HepG2 (cell line): Measurements from ENCODE around the gene CAMSAP3. TPM values are rescaled to one million over a fixed set of nuclear protein-coding genes. Genes with fewer than 3 reads are reported as not detected.

Experiments used
- CEBPG ChIP-seq: IDR thresholded peaks from 2 replicates; pipeline ENCODE4 v1.6.1; 2016
- KLF9 ChIP-seq: IDR thresholded peaks from 2 replicates; pipeline ENCODE4 v1.6.1; 2016; ENCODE audit warnings: low read depth
- MIER2 ChIP-seq: IDR thresholded peaks from 2 replicates; pipeline ENCODE4 v1.6.1; 2016; ENCODE audit warnings: missing biosample characterization, missing genetic modification reagents
- SAFB2 ChIP-seq: sonication (generic); formaldehyde crosslinking; IDR thresholded peaks from 2 replicates; pipeline ENCODE4 v1.5.1; 2020; ENCODE audit warnings: missing genetic modification reagents, low read depth, mild to moderate bottlenecking, borderline replicate concordance
- TBX3 ChIP-seq: fragments of 450-650 bp; IDR thresholded peaks from 2 replicates; pipeline ENCODE4 v1.6.1; 2017; ENCODE audit warnings: antibody characterized with exemption, mild to moderate bottlenecking, inconsistent platforms, borderline replicate concordance
- ZNF552 ChIP-seq: sonication (generic); formaldehyde crosslinking; IDR thresholded peaks from 2 replicates; pipeline ENCODE4 v1.9.0; 2022; ENCODE audit warnings: missing genetic modification reagents, mild to moderate bottlenecking, borderline replicate concordance
- ZNF746 ChIP-seq: sonication (generic); formaldehyde crosslinking; IDR thresholded peaks from 2 replicates; pipeline ENCODE4 v1.8.0; 2022; ENCODE audit warnings: mild to moderate bottlenecking, missing genetic modification reagents
- polyA plus RNA-seq, 8 experiments: library from polyadenylated mRNA; depleted of rRNA in 3 of 8; stranded (reverse) in 7 of 8; unstranded in 1 of 8; fragments of >200 nt; fragmentation: Illumina TruSeq in 4 of 8; extraction: Trizol in 4 of 8; gene quantifications; 2 replicates each; pipeline versions ENCODE4 v1.2.1 to v1.2.3, GENCODE V29; 2011 to 2016; ENCODE audit warnings: low read depth in 4 of 8, missing spikeins in 1 of 8, mixed read lengths in 1 of 8; ENCODE audit not compliant: insufficient read depth in 1 of 8
- total RNA-seq, 5 experiments: library from RNA; depleted of rRNA; stranded (reverse); fragments of >200 nt; fragmentation: Illumina TruSeq; extraction: Trizol; gene quantifications; 2 replicates each; pipeline ENCODE4 v1.2.3, GENCODE V29; 2016; ENCODE audit warnings: low read depth in 1 of 5
- TF ChIP-seq, protein P1 (sequence below): sonication (generic); formaldehyde crosslinking; IDR thresholded peaks from one replicate; pipeline ENCODE4 v1.5.1; 2020; ENCODE audit warnings: mild to moderate bottlenecking, missing genetic modification reagents; ENCODE audit errors: not compliant biosample characterization
- TF ChIP-seq, protein P2 (sequence below): sonication (generic); formaldehyde crosslinking; IDR thresholded peaks from 2 replicates; pipeline ENCODE4 v1.4.0; 2020; ENCODE audit warnings: missing genetic modification reagents
- TF ChIP-seq, protein P3 (sequence below): sonication (generic); formaldehyde crosslinking; IDR thresholded peaks from 2 replicates; pipeline ENCODE4 v1.5.0; 2020; ENCODE audit warnings: missing genetic modification reagents
- TF ChIP-seq, protein P4 (sequence below): sonication (generic); formaldehyde crosslinking; IDR thresholded peaks from 2 replicates; pipeline ENCODE4 v1.4.0; 2020; ENCODE audit warnings: low read depth, missing genetic modification reagents

Gene CAMSAP3
- total and polyA plus RNA-seq, 2 of the 13 experiments (the other 11 are each of a cell fraction or from before 2014, with no cell fraction given): 10.8 to 11.8 TPM

DNA sequence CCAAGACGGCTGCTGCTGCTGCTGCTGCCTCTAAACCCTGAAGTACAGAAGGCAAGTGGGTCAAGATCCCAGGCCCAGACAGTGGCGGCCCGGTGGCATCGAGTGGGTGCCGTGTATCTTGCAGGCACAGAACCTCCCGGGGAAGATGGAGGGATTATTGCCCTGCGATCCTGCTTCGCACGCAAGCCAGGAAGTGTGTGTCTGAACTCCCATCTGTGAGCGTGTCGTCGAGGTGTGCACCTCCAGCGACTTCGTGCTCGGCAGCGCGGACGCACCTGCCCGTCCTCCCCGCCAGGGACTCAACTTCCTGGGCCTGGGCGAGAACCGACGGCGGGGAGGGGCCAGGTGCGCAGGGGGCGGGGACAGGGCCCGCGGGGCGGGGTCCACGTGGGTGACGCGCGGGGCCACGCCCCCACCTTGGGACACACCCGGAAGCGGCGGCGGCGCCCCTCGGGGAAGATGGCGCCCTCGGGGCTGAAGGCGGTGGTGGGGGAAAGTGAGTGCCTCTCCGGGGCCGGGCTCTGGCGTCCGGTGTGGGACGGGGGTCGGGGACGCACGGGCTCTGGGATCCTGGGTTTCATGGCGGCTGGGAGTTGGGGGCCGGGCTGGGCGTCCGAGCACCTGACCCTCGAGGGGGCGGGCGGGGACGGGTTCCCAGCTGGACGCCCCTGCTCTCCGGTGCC, 41.2 kb downstream of the CAMSAP3 start, which contains the start of gene STXBP2 (continued):
- TF ChIP-seq, protein P1, sequence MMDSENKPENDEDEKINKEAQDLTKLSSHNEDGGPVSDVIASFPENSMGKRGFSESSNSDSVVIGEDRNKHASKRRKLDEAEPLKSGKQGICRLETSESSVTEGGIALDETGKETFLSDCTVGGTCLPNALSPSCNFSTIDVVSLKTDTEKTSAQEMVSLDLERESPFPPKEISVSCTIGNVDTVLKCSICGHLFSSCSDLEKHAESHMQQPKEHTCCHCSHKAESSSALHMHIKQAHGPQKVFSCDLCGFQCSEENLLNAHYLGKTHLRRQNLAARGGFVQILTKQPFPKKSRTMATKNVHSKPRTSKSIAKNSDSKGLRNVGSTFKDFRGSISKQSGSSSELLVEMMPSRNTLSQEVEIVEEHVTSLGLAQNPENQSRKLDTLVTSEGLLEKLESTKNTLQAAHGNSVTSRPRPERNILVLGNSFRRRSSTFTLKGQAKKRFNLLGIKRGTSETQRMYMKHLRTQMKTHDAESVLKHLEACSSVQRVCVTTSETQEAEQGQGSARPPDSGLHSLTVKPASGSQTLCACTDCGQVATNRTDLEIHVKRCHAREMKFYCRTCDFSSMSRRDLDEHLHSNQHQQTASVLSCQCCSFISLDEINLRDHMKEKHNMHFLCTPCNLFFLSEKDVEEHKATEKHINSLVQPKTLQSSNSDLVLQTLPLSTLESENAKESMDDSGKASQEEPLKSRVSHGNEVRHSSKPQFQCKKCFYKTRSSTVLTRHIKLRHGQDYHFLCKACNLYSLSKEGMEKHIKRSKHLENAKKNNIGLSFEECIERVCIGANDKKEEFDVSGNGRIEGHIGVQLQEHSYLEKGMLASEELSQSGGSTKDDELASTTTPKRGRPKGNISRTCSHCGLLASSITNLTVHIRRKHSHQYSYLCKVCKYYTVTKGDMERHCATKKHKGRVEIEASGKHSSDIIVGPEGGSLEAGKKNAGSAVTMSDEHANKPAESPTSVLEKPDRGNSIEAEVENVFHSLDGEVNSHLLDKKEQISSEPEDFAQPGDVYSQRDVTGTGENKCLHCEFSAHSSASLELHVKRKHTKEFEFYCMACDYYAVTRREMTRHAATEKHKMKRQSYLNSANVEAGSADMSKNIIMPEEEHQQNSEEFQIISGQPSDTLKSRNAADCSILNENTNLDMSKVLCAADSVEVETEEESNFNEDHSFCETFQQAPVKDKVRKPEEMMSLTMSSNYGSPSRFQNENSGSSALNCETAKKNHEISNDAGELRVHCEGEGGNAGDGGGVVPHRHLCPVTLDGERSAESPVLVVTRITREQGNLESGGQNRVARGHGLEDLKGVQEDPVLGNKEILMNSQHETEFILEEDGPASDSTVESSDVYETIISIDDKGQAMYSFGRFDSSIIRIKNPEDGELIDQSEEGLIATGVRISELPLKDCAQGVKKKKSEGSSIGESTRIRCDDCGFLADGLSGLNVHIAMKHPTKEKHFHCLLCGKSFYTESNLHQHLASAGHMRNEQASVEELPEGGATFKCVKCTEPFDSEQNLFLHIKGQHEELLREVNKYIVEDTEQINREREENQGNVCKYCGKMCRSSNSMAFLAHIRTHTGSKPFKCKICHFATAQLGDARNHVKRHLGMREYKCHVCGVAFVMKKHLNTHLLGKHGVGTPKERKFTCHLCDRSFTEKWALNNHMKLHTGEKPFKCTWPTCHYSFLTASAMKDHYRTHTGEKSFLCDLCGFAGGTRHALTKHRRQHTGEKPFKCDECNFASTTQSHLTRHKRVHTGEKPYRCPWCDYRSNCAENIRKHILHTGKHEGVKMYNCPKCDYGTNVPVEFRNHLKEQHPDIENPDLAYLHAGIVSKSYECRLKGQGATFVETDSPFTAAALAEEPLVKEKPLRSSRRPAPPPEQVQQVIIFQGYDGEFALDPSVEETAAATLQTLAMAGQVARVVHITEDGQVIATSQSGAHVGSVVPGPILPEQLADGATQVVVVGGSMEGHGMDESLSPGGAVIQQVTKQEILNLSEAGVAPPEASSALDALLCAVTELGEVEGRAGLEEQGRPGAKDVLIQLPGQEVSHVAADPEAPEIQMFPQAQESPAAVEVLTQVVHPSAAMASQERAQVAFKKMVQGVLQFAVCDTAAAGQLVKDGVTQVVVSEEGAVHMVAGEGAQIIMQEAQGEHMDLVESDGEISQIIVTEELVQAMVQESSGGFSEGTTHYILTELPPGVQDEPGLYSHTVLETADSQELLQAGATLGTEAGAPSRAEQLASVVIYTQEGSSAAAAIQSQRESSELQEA: no peak
- TF ChIP-seq KLF9 (CRISPR knock-in tag) (no peak), CEBPG (peak; percentile 15; the same call in 1 of the 2 replicates), TBX3 (no peak), MIER2 (CRISPR knock-in tag) (no peak), ZNF552 (CRISPR knock-in tag) (0 out of 2 replicates have a peak, but pooled peaks have one; percentile 89), ZNF746 (CRISPR knock-in tag) (no peak), SAFB2 (CRISPR knock-in tag) (no peak; the same call in 1 of the 2 replicates)
- TF ChIP-seq, protein P2, sequence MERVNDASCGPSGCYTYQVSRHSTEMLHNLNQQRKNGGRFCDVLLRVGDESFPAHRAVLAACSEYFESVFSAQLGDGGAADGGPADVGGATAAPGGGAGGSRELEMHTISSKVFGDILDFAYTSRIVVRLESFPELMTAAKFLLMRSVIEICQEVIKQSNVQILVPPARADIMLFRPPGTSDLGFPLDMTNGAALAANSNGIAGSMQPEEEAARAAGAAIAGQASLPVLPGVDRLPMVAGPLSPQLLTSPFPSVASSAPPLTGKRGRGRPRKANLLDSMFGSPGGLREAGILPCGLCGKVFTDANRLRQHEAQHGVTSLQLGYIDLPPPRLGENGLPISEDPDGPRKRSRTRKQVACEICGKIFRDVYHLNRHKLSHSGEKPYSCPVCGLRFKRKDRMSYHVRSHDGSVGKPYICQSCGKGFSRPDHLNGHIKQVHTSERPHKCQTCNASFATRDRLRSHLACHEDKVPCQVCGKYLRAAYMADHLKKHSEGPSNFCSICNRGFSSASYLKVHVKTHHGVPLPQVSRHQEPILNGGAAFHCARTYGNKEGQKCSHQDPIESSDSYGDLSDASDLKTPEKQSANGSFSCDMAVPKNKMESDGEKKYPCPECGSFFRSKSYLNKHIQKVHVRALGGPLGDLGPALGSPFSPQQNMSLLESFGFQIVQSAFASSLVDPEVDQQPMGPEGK: no peak; the same call in 1 of the 2 replicates
- TF ChIP-seq, protein P3, sequence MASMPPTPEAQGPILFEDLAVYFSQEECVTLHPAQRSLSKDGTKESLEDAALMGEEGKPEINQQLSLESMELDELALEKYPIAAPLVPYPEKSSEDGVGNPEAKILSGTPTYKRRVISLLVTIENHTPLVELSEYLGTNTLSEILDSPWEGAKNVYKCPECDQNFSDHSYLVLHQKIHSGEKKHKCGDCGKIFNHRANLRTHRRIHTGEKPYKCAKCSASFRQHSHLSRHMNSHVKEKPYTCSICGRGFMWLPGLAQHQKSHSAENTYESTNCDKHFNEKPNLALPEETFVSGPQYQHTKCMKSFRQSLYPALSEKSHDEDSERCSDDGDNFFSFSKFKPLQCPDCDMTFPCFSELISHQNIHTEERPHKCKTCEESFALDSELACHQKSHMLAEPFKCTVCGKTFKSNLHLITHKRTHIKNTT: no peak
- TF ChIP-seq, protein P4, sequence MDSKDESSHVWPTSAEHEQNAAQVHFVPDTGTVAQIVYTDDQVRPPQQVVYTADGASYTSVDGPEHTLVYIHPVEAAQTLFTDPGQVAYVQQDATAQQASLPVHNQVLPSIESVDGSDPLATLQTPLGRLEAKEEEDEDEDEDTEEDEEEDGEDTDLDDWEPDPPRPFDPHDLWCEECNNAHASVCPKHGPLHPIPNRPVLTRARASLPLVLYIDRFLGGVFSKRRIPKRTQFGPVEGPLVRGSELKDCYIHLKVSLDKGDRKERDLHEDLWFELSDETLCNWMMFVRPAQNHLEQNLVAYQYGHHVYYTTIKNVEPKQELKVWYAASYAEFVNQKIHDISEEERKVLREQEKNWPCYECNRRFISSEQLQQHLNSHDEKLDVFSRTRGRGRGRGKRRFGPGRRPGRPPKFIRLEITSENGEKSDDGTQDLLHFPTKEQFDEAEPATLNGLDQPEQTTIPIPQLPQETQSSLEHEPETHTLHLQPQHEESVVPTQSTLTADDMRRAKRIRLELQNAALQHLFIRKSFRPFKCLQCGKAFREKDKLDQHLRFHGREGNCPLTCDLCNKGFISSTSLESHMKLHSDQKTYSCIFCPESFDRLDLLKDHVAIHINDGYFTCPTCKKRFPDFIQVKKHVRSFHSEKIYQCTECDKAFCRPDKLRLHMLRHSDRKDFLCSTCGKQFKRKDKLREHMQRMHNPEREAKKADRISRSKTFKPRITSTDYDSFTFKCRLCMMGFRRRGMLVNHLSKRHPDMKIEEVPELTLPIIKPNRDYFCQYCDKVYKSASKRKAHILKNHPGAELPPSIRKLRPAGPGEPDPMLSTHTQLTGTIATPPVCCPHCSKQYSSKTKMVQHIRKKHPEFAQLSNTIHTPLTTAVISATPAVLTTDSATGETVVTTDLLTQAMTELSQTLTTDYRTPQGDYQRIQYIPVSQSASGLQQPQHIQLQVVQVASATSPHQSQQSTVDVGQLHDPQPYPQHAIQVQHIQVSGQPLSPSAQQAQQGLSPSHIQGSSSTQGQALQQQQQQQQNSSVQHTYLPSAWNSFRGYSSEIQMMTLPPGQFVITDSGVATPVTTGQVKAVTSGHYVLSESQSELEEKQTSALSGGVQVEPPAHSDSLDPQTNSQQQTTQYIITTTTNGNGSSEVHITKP (CRISPR knock-in tag): no peak
